ENCODE measurements around the gene FUT4. TPM values are rescaled to one million over a fixed set of nuclear protein-coding genes. Genes with fewer than 3 reads are reported as not detected.

FUT4 gene
- total and polyA plus RNA-seq, 2 donors (not counting 1 experiment from before 2014, with no cell fraction given) = 0.89 to 3.7 TPM

- peak overlapping the region; percentile 76 for H3K4me2 ChIP-seq (replicated peaks; ENCODE audit: low read depth, low read length, poor library complexity, severe bottlenecking)
- no peaks in the 10 kb centered on the region for H3K79me2 ChIP-seq (ENCODE audit: control insufficient read depth, insufficient read depth, low read length)
- Mint-ChIP-seq H3K9me3 (ENCODE audit: insufficient read depth) (no peaks in the 10 kb centered on the region), H3K27ac (no peak overlapping the region), H3K4me1 (peaks cover 15% of the 10 kb centered on the region), H3K4me3 (peak overlapping the region; percentile 85), H3K27me3 (peaks cover 58% of the 10 kb centered on the region)
- H3K9me3 ChIP-seq (ENCODE audit: control extremely low read depth in 1 of 3, control insufficient read depth in 2 of 3, insufficient read depth in 1 of 3, low read length in 2 of 3) = no peaks in the 10 kb centered on the region
- H3K4me3 ChIP-seq (ENCODE audit: control extremely low read depth in 1 of 5, extremely low read depth in 1 of 5, insufficient read depth in 1 of 5, low read depth in 2 of 5, low read length in 4 of 5) = no peak overlapping the region
- no peak overlapping the region for H3K9ac ChIP-seq (ENCODE audit: low read length)
- TF ChIP-seq CTCF (IDR thresholded peaks at IDR 0.05) (no peak), EZH2 (IDR thresholded peaks at IDR 0.05; ENCODE audit: borderline replicate concordance, insufficient read depth, low read depth, low read length, poor library complexity, severe bottlenecking) (no peak)
- POLR2A ChIA-PET = no interaction called here
- H3K4me1 ChIP-seq (ENCODE audit: control insufficient read depth in 2 of 2, insufficient read depth in 2 of 2, low read length in 2 of 2) = peaks cover 11% of the 10 kb centered on the region in 2 donors
- no peak for ATAC-seq (ENCODE audit: low read depth)
- 33% methylated on average over 1 of the region's 2 CpGs for WGBS (ENCODE audit: insufficient coverage)
- no peak overlapping the region for H2AFZ ChIP-seq (ENCODE audit: insufficient read depth, low read depth, low read length, poor library complexity, severe bottlenecking)
- peaks cover 0 to 23% (median 11%) of the 10 kb centered on the region in 4 experiments for H3K27me3 ChIP-seq (replicated peaks in 1 of 4; ENCODE audit: control extremely low read depth in 1 of 4, control insufficient read depth in 3 of 4, insufficient read depth in 4 of 4, low read length in 3 of 4)
- DNase-seq = no peak
- no peak overlapping the region for H3K27ac ChIP-seq (ENCODE audit: low read length in 2 of 2)
- intact Hi-C loops (cut with micrococcal nuclease) = no loop called here
- no peaks in the 10 kb centered on the region for H3K36me3 ChIP-seq (replicated peaks in 1 of 2; ENCODE audit: control extremely low read depth in 1 of 2, control insufficient read depth in 1 of 2, extremely low read depth in 1 of 2, insufficient read depth in 2 of 2, low read length in 1 of 2)
- H4K20me1 ChIP-seq (ENCODE audit: control insufficient read depth, insufficient read depth, low read length, poor library complexity, severe bottlenecking) = no peaks in the 10 kb centered on the region
- CTCF ChIA-PET = interaction anchor here (1.3 kb wide), 1 partner anchor 618 kb away, joined by 3 read pairs; no protein-coding TSS in a partner anchor
Measured at GRCh38 chr11:94513091-94513490, 30.6 kb upstream of the FUT4 start.

- Histone ChIP-seq H3K36me3 (replicated peaks in 1 of 2; ENCODE audit: control extremely low read depth in 1 of 2, control insufficient read depth in 1 of 2, extremely low read depth in 1 of 2, insufficient read depth in 2 of 2, low read length in 1 of 2) (no peaks in the 10 kb centered on the region), H3K4me3 (ENCODE audit: control extremely low read depth in 1 of 5, extremely low read depth in 1 of 5, insufficient read depth in 1 of 5, low read depth in 2 of 5, low read length in 4 of 5) (no peak overlapping the region), H3K27me3 (replicated peaks in 1 of 4; ENCODE audit: control extremely low read depth in 1 of 4, control insufficient read depth in 3 of 4, insufficient read depth in 4 of 4, low read length in 3 of 4) (peaks cover 0 to 23% (median 11%) of the 10 kb centered on the region in 4 experiments), H4K20me1 (ENCODE audit: control insufficient read depth, insufficient read depth, low read length, poor library complexity, severe bottlenecking) (no peaks in the 10 kb centered on the region), H3K4me2 (replicated peaks; ENCODE audit: low read depth, low read length, poor library complexity, severe bottlenecking) (no peak overlapping the region), H3K9me3 (ENCODE audit: control extremely low read depth in 1 of 3, control insufficient read depth in 2 of 3, insufficient read depth in 1 of 3, low read length in 2 of 3) (no peaks in the 10 kb centered on the region), H3K9ac (ENCODE audit: low read length) (no peak overlapping the region), H3K27ac (ENCODE audit: low read length in 2 of 2) (no peak overlapping the region), H3K4me1 (ENCODE audit: control insufficient read depth in 2 of 2, insufficient read depth in 2 of 2, low read length in 2 of 2) (peaks cover 11% of the 10 kb centered on the region in 2 donors), H3K79me2 (ENCODE audit: control insufficient read depth, insufficient read depth, low read length) (no peaks in the 10 kb centered on the region), H2AFZ (ENCODE audit: insufficient read depth, low read depth, low read length, poor library complexity, severe bottlenecking) (no peak overlapping the region)
- H3K27me3 Mint-ChIP-seq = peaks cover 54% of the 10 kb centered on the region
- ATAC-seq (ENCODE audit: low read depth) = no peak
- TF ChIP-seq CTCF (IDR thresholded peaks at IDR 0.05) = no peak
- TF ChIP-seq EZH2 (IDR thresholded peaks at IDR 0.05; ENCODE audit: borderline replicate concordance, insufficient read depth, low read depth, low read length, poor library complexity, severe bottlenecking) = no peak
- H3K27ac Mint-ChIP-seq = no peak overlapping the region
- H3K9me3 Mint-ChIP-seq (ENCODE audit: insufficient read depth) = no peaks in the 10 kb centered on the region
- WGBS (ENCODE audit: insufficient coverage) = 80% methylated on average over 1 of the region's 2 CpGs
- no peak for DNase-seq
- intact Hi-C loops (cut with micrococcal nuclease) = no loop called here
- ChIA-PET CTCF (interaction anchor here (1.6 to 2.2 kb wide), 2 partner anchors 10 to 14 kb away, joined by 3 to 9 read pairs; no protein-coding TSS in a partner anchor), POLR2A (no interaction called here)
- H3K4me3 Mint-ChIP-seq = no peak overlapping the region
- H3K4me1 Mint-ChIP-seq = peaks cover 15% of the 10 kb centered on the region
Measured at GRCh38 chr11:94515398-94515797, 28.3 kb upstream of the FUT4 start.
